Activated CD8-positive, alpha-beta T cell treated with anti-CD3 and anti-CD28 coated beads for 36 hours (primary cell): Measurements from ENCODE around the gene ERN1. TPM values are rescaled to one million over a fixed set of nuclear protein-coding genes. Genes with fewer than 3 reads are reported as not detected.

ENCODE experiments used
- ATAC-seq: fragments of 200-7000 bp; cut with Tn5 transposase; one replicate; pipeline ENCODE4 v1.10.0; 2021; ENCODE audit warnings: mild to moderate bottlenecking, moderate library complexity
- CTCF ChIA-PET: fragments of 350-600 bp; sonication (Branson Sonifier 250); formaldehyde crosslinking; loops from one replicate; lab custom pipeline; 2021; ENCODE audit warnings: antibody characterized with exemption; lab: Charles Lee
- POLR2A ChIA-PET: fragments of 350-600 bp; sonication (Branson Sonifier 250); formaldehyde crosslinking; loops from one replicate; lab custom pipeline; 2021; ENCODE audit warnings: antibody characterized with exemption; lab: Charles Lee
- DNase-seq: peaks from one replicate; pipeline ENCODE4 v3.0.0-alpha.2; 2020
- H3K27ac Mint-ChIP-seq: one replicate; pipeline ENCODE4 v1.8.0; 2021; ENCODE audit warnings: mild to moderate bottlenecking, mixed read lengths
- H3K27me3 Mint-ChIP-seq: one replicate; pipeline ENCODE4 v1.8.0; 2021; ENCODE audit warnings: mixed read lengths
- H3K36me3 Mint-ChIP-seq: one replicate; pipeline ENCODE4 v1.8.0; 2021; ENCODE audit warnings: low read depth, mixed read lengths
- H3K4me1 Mint-ChIP-seq: one replicate; pipeline ENCODE4 v1.8.0; 2021; ENCODE audit warnings: low read depth, mixed read lengths
- H3K4me3 Mint-ChIP-seq: one replicate; pipeline ENCODE4 v1.8.0; 2021; ENCODE audit warnings: mild to moderate bottlenecking, moderate library complexity, mixed read lengths
- H3K9me3 Mint-ChIP-seq: one replicate; pipeline ENCODE4 v1.8.0; 2021; ENCODE audit warnings: mixed read lengths
- intact Hi-C: fragments of 100-400 bp; cut with micrococcal nuclease; formaldehyde crosslinking; loops from one replicate; pipeline ENCODE4 v1.10.0; 2022
- total RNA-seq, 2 experiments: library from RNA; stranded (reverse); gene quantifications; one replicate each; pipeline ENCODE4 v1.2.3, GENCODE V29; 2021
- TF ChIP-seq, protein P1 (sequence below): fragments of 200-600 bp; IDR thresholded peaks from one replicate; pipeline ENCODE4 v1.8.0; 2022; ENCODE audit warnings: antibody characterized with exemption, mild to moderate bottlenecking

Gene ERN1
- total RNA-seq, 2 experiments from 2014 or later = 19.2 to 23.6 TPM

DNA sequence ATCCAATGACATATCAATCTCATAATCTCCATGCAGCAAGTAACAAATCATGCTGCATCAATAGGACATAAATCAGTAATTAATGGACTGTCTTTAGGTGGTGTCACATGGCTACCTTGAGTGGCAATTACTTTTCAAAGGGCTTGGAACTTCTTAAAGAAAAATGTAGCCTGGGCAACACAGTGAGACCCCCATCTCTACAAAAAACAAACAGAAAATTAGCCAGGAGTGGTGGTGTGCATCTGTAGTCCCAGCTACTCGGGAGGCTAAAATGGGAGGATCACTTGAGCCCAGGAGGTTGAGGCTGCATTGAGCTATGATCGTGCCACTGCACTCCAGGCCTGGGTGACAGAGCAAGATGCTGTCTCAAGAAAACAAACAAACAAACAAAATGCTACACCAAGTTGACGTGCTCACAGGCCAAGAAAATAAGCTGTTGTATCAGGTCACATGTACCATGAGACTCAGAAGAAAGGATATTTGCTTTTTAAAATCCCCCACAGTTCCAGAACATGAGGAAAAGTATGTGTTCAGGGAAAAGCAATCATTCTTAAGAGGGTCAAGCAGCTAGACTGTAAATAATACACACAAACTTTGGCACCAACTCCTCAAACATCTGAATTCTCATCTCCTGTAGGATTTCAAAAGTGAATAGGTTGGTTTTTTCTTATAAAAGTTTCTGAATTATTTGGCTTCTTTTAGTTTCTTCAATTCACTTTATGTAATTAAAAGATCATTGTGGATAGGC, 23.8 kb upstream of the ERN1 start:
- Mint-ChIP-seq H3K4me1 (no peaks in the 10 kb centered on the region), H3K27me3 (no peaks in the 10 kb centered on the region), H3K36me3 (peaks cover 14% of the 10 kb centered on the region), H3K9me3 (no peaks in the 10 kb centered on the region), H3K27ac (no peak overlapping the region), H3K4me3 (no peak overlapping the region)
- ChIA-PET CTCF (interaction anchor here (0.8 to 1.1 kb wide), 3 partner anchors 20 to 242 kb away, joined by 3 to 7 read pairs (median 3); no protein-coding TSS in a partner anchor), POLR2A (interaction anchor here (0.8 to 3.1 kb wide), 3 partner anchors 7 to 101 kb away, joined by 3 to 28 read pairs (median 5); no protein-coding TSS in a partner anchor)
- TF ChIP-seq, protein P1, sequence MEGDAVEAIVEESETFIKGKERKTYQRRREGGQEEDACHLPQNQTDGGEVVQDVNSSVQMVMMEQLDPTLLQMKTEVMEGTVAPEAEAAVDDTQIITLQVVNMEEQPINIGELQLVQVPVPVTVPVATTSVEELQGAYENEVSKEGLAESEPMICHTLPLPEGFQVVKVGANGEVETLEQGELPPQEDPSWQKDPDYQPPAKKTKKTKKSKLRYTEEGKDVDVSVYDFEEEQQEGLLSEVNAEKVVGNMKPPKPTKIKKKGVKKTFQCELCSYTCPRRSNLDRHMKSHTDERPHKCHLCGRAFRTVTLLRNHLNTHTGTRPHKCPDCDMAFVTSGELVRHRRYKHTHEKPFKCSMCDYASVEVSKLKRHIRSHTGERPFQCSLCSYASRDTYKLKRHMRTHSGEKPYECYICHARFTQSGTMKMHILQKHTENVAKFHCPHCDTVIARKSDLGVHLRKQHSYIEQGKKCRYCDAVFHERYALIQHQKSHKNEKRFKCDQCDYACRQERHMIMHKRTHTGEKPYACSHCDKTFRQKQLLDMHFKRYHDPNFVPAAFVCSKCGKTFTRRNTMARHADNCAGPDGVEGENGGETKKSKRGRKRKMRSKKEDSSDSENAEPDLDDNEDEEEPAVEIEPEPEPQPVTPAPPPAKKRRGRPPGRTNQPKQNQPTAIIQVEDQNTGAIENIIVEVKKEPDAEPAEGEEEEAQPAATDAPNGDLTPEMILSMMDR = no peak
- DNase-seq (no peak), ATAC-seq (no peak)
- intact Hi-C loops = no loop called here

GRCh38 chr17:64152428-64153125, 22.6 kb upstream of the ERN1 start:
- Mint-ChIP-seq H3K27me3 (no peaks in the 10 kb centered on the region), H3K4me1 (peaks cover 10% of the 10 kb centered on the region), H3K36me3 (peaks cover 14% of the 10 kb centered on the region), H3K9me3 (no peaks in the 10 kb centered on the region), H3K27ac (no peak overlapping the region), H3K4me3 (no peak overlapping the region)
- no peak for ATAC-seq
- no peak for DNase-seq
- TF ChIP-seq, protein P1 = no peak
- intact Hi-C loops = no loop called here
- POLR2A ChIA-PET = no interaction called here
- CTCF ChIA-PET = interaction anchor here (1.0 to 1.6 kb wide), 3 partner anchors 19 to 138 kb away, joined by 3 to 7 read pairs (median 3); no protein-coding TSS in a partner anchor

DNA sequence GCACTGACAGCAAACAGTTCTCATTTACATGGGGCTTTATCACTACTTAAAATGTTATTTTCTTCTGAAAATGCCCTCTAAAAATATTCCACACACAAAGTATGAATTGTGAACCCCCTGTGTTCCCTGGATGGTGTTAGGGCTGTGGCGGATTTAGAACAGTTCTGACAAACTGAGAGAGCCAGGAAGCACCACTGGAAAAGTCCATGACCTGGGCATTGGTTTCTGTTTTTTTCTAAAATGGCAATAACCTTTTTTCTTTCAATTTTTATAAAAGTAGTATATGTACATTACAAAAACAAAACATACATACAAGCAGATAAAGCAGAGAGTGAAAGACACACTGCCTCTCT, 21.0 kb upstream of the ERN1 start:
- Mint-ChIP-seq H3K9me3 (no peaks in the 10 kb centered on the region), H3K27ac (no peak overlapping the region), H3K27me3 (no peaks in the 10 kb centered on the region), H3K4me3 (no peak overlapping the region), H3K4me1 (peaks cover 13% of the 10 kb centered on the region), H3K36me3 (peaks cover 14% of the 10 kb centered on the region)
- DNase-seq = no peak
- POLR2A ChIA-PET = interaction anchor here (1.4 kb wide), 1 partner anchor 112 kb away, joined by 5 read pairs; the partner anchor contains the start of gene TEX2
- intact Hi-C loops = no loop called here
- TF ChIP-seq, protein P1 = no peak
- CTCF ChIA-PET = interaction anchor here (2.2 to 3.8 kb wide), 2 partner anchors 9 to 269 kb away, joined by 6 to 14 read pairs; no protein-coding TSS in a partner anchor
- ATAC-seq = no peak

- intact Hi-C loops = no loop called here
- Mint-ChIP-seq H3K27ac (no peak overlapping the region), H3K27me3 (no peaks in the 10 kb centered on the region), H3K4me3 (no peak overlapping the region), H3K4me1 (peaks cover 13% of the 10 kb centered on the region), H3K36me3 (peaks cover 14% of the 10 kb centered on the region), H3K9me3 (no peaks in the 10 kb centered on the region)
- no peak for DNase-seq
- TF ChIP-seq, protein P1 = no peak
- CTCF ChIA-PET = interaction anchor here (1.8 to 8.8 kb wide), 9 partner anchors 9 to 269 kb away, joined by 6 to 62 read pairs (median 14); no protein-coding TSS in a partner anchor
- ATAC-seq = no peak
- POLR2A ChIA-PET = interaction anchor here (1.4 kb wide), 1 partner anchor 113 kb away, joined by 5 read pairs; the partner anchor contains the start of gene TEX2
Observed at GRCh38 chr17:64150237-64151015, 20.5 kb upstream of the ERN1 start.
